ENCODE data around the gene IGF2R. TPM values are rescaled to one million over a fixed set of nuclear protein-coding genes. Genes with fewer than 3 reads are reported as not detected.
A peak's percentile ranks its signal among the peaks of the same experiment; 100 is the strongest.

Gene IGF2R
- total and polyA plus RNA-seq, 2 of the 13 experiments (the other 11 are each of a cell fraction or from before 2014, with no cell fraction given) = 38.3 to 70.0 TPM

- TF ChIP-seq, protein P1, sequence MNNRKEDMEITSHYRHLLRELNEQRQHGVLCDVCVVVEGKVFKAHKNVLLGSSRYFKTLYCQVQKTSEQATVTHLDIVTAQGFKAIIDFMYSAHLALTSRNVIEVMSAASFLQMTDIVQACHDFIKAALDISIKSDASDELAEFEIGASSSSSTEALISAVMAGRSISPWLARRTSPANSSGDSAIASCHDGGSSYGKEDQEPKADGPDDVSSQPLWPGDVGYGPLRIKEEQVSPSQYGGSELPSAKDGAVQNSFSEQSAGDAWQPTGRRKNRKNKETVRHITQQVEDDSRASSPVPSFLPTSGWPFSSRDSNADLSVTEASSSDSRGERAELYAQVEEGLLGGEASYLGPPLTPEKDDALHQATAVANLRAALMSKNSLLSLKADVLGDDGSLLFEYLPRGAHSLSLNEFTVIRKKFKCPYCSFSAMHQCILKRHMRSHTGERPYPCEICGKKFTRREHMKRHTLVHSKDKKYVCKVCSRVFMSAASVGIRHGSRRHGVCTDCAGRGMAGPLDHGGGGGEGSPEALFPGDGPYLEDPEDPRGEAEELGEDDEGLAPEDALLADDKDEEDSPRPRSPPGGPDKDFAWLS (CRISPR knock-in tag; IDR thresholded peaks at IDR 0.05; ENCODE audit: borderline replicate concordance) = no peak
- TF ChIP-seq ELF3 (CRISPR knock-in tag; IDR thresholded peaks at IDR 0.05) = no peak
- TF ChIP-seq REL (CRISPR knock-in tag; conservative IDR thresholded peaks at IDR 0.05) = no peak
- no peak for TF ChIP-seq HNF1B (CRISPR knock-in tag; IDR thresholded peaks at IDR 0.05)
- no peak for TF ChIP-seq PRPF4 (IDR thresholded peaks at IDR 0.05; ENCODE audit: low read depth, low read length, poor library complexity, severe bottlenecking)
- TF ChIP-seq ARNTL (CRISPR knock-in tag; IDR thresholded peaks at IDR 0.05) = no peak
- no peak for TF ChIP-seq RFX1 (IDR thresholded peaks at IDR 0.05)
- TF ChIP-seq NFE2L1 (CRISPR knock-in tag; IDR thresholded peaks at IDR 0.05; ENCODE audit: borderline replicate concordance) = no peak
- TF ChIP-seq SAP130 (CRISPR knock-in tag; IDR thresholded peaks at IDR 0.05; ENCODE audit: low read depth) = peak; percentile 63
- TF ChIP-seq ZNF773 (CRISPR knock-in tag; IDR thresholded peaks at IDR 0.05; ENCODE audit: borderline replicate concordance) = no peak
- no peak for TF ChIP-seq SOX5 (CRISPR knock-in tag; IDR thresholded peaks at IDR 0.05; ENCODE audit: borderline replicate concordance)
- TF ChIP-seq NFE2L2 (IDR thresholded peaks at IDR 0.05; ENCODE audit: low read length) = peak; percentile 82
- TF ChIP-seq ZNF296 (CRISPR knock-in tag; conservative IDR thresholded peaks at IDR 0.05) = no peak
- TF ChIP-seq SOX6 (IDR thresholded peaks at IDR 0.05) = no peak
- no peak for TF ChIP-seq SOX6 (CRISPR knock-in tag; IDR thresholded peaks at IDR 0.05)
- TF ChIP-seq, protein P2, sequence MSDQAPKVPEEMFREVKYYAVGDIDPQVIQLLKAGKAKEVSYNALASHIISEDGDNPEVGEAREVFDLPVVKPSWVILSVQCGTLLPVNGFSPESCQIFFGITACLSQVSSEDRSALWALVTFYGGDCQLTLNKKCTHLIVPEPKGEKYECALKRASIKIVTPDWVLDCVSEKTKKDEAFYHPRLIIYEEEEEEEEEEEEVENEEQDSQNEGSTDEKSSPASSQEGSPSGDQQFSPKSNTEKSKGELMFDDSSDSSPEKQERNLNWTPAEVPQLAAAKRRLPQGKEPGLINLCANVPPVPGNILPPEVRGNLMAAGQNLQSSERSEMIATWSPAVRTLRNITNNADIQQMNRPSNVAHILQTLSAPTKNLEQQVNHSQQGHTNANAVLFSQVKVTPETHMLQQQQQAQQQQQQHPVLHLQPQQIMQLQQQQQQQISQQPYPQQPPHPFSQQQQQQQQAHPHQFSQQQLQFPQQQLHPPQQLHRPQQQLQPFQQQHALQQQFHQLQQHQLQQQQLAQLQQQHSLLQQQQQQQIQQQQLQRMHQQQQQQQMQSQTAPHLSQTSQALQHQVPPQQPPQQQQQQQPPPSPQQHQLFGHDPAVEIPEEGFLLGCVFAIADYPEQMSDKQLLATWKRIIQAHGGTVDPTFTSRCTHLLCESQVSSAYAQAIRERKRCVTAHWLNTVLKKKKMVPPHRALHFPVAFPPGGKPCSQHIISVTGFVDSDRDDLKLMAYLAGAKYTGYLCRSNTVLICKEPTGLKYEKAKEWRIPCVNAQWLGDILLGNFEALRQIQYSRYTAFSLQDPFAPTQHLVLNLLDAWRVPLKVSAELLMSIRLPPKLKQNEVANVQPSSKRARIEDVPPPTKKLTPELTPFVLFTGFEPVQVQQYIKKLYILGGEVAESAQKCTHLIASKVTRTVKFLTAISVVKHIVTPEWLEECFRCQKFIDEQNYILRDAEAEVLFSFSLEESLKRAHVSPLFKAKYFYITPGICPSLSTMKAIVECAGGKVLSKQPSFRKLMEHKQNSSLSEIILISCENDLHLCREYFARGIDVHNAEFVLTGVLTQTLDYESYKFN (CRISPR knock-in tag; conservative IDR thresholded peaks at IDR 0.05) = no peak
- TF ChIP-seq ZNF766 (CRISPR knock-in tag; IDR thresholded peaks at IDR 0.05; ENCODE audit: borderline replicate concordance) = no peak
- TF ChIP-seq, protein P3, sequence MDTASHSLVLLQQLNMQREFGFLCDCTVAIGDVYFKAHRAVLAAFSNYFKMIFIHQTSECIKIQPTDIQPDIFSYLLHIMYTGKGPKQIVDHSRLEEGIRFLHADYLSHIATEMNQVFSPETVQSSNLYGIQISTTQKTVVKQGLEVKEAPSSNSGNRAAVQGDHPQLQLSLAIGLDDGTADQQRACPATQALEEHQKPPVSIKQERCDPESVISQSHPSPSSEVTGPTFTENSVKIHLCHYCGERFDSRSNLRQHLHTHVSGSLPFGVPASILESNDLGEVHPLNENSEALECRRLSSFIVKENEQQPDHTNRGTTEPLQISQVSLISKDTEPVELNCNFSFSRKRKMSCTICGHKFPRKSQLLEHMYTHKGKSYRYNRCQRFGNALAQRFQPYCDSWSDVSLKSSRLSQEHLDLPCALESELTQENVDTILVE (CRISPR knock-in tag; IDR thresholded peaks at IDR 0.05) = 0 out of 2 replicates have a peak, but pooled peaks have one; percentile 29
- TF ChIP-seq, protein P4, sequence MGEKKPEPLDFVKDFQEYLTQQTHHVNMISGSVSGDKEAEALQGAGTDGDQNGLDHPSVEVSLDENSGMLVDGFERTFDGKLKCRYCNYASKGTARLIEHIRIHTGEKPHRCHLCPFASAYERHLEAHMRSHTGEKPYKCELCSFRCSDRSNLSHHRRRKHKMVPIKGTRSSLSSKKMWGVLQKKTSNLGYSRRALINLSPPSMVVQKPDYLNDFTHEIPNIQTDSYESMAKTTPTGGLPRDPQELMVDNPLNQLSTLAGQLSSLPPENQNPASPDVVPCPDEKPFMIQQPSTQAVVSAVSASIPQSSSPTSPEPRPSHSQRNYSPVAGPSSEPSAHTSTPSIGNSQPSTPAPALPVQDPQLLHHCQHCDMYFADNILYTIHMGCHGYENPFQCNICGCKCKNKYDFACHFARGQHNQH (CRISPR knock-in tag; IDR thresholded peaks at IDR 0.05) = no peak
- no peak for TF ChIP-seq SMARCC2 (IDR thresholded peaks at IDR 0.05)
- TF ChIP-seq TOPORS (CRISPR knock-in tag; IDR thresholded peaks at IDR 0.05) = no peak
- TF ChIP-seq ZNF501 (CRISPR knock-in tag; IDR thresholded peaks at IDR 0.05) = no peak
- TF ChIP-seq ZNF567 (CRISPR knock-in tag; IDR thresholded peaks at IDR 0.05; ENCODE audit: borderline replicate concordance) = no peak
- no peak for TF ChIP-seq ATAD3A (CRISPR knock-in tag; IDR thresholded peaks at IDR 0.05)
Observed at GRCh38 chr6:159973951-159974350, 5.1 kb downstream of the IGF2R start (continued).

Measured in HepG2 (cell line).